Activated naive CD4-positive, alpha-beta T cell (primary cell): ENCODE results near the gene MGAT5.
"Not testable (repeated sequence)": the region's sequence is repeated elsewhere in the genome, so short reads cannot be mapped to it uniquely, and the experiment has no call there.

Experiments
- DNase-seq, 4 experiments: peaks; one replicate each; lab custom pipeline; 2025; lab: John Stamatoyannopoulos, UW

MGAT5 gene

DNA sequence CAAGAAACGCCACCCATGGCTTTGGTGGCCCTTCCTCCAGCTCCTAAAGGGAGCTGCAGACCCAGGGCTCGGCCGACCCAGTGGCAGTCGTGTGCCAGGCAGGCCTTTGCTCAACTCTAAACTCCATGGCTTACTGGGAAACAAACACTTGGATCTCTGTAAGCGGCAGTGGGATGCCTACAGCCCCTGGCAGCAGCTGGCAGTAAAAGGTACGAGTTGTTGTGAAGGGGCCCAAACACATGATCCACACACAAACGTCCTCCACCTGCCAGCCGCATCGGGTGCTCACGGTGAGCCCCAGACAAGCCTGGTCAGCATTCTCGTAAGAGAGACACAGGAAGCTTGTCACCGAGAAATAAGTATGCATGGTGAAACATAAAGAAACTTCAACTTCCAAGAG lies 214.9 kb downstream of the MGAT5 start:
- no peak for DNase-seq

DNA sequence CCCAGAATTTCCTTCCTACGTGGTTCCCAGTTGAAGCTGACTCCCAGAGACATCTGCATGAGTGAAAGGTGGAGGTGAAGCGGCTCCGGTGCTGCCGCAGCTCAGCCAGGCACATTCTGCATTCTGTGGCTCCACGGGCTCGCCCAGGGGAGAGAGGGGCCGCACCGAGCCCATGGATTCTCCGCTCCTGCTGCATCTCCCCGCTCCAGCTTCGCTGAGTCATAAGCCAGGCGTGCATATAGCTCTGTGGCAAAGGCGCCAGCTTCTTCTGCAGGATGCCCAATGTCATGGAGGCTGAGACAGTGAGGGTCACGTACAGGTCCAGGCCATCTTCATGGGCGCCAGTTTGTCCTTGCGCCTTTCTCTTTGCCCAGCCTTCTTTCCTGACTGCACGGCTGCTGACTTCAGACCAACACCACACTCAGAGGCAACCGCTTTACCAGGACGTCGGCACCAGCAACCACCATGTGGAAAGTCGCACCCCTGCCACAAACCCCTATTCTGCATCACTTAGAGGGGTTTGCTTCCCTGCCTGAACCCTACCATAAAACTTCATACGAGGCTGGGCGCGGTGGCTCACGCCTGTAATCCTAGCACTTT lies 215.7 kb downstream of the MGAT5 start:
- no peak for DNase-seq

DNA sequence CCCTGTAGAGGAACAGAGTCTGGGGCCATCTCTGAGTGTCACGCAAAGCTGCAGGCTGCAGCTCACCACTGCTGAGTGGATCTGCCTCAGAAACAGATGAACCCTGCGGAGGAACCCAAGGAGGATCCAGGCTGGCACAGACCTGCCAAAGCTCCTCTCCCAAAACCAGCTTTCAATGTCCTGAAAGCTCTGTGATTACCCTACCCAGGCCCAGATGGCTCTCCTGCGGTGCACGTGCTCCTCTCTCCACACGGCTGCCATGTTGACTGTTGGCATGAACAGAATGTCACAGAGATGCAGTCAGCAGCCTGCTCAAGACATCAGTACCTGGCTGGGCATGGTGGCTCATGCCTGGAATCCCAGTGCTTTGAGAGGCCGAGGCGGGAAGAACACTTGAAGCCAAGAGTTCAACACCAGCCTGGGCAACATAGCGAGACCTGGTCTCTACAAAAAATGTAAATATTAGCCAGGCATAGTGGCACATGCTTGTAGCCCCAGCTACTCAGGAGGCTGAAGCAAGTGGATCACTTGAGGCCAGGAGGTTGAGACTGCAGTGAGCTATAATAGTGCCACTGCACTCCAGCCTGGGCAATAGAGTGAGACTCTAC lies 216.8 kb downstream of the MGAT5 start:
- no peak for DNase-seq

DNA sequence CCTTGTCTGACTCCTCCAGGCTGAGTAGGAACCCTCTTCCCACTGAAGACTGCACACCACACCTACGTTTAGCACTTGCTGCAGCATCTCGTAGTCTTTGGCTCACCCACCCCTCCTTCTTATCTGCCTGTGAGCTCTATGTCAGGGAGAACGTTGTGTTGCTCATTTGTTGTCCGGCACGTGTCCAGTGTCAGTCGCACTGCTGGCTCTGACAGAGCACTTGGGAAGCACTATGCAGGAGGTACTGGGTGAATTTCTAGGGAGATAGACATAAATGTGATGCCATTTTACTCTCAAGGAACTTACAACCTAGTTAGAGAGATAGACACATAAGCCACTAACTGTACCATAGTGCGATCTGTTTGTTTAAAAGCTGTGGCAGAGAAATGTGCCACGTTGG lies 223.1 kb downstream of the MGAT5 start:
- not testable (repeated sequence) for DNase-seq

DNA sequence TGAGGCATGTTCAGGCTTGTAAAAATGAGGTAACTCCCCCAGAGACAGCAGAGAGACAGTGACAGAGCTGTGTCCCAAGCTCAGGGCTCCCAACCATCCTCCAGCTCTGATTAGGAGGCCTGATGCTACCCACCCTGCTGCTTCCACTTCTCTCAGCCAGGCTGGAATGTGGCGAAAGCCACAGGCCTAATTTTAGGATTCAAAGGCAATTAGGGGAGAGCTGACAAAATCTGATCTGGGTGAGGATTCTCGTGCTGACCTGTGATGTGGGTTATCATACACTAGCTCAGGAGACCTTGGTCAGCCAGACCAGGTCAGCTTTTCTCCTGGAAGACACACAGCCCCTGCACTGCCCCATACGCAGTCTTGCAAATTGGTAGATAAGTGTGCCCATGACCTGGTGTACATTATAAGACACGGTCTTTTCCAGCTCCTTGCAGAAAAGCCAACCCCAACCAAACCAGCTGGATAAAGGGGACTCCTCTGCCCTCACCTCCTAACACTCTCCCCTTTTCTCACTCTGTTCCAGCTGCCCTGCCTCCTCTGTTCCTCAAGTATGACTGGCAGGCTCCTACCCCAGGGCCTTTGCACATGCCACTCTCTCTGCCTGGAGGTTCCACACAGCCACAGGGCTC lies 225.9 kb downstream of the MGAT5 start:
- no peak for DNase-seq

DNA sequence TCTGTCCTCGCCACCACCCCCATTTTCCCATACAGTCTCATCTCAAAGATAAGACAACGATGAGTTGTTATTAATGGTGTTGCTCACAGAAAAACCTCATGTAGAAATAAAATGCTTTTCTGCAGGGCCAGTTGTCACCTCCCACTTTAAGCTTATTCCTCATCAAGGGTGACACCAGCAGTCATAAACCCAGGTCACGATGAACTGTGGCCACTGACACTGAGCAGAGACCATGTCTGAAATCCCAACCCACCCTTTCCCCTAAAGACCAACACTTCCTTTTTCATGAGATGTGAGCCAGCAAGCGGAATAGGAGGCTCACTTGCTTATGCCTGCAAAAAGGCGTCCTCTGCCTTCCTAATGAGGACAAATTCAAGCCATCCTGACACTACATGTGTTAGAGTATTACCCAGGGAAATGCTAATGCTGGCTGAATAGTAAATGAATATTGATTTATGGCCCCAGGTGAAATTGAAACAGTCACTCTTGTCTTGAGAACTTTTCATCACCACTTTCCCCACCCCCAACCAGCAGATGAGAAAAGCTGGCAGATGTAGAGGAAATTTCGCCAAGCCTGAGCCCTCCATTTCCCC lies 228.4 kb downstream of the MGAT5 start:
- DNase-seq, result no peak

DNA sequence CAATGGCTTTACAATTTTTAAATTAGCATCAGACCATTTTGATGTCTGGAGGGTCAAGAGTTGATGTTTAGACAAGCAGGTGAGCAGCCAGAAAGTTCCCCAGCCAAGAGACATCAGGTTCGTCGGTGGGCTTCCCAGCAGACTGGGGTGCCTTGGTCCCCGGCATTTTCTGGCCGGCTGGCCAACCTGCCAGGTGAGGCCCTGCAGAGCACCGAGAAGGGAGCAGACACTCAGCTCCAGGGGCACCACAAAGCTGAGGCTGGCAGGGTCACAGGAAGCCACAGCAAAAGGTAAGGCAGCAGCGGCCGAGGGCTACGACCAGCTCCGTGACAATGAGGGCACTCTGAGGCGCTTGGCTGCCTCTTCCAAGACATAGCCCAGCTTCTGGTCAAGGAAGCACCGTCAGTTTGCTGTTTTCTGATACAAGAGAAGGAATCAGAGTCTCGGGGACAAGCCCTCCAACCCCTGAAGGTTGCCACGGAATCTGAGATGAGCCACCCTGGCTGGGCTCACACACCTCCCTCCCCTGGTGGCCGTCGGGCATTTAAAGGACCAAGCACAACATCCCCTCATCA lies 229.0 kb downstream of the MGAT5 start:
- DNase-seq, result no peak

DNA sequence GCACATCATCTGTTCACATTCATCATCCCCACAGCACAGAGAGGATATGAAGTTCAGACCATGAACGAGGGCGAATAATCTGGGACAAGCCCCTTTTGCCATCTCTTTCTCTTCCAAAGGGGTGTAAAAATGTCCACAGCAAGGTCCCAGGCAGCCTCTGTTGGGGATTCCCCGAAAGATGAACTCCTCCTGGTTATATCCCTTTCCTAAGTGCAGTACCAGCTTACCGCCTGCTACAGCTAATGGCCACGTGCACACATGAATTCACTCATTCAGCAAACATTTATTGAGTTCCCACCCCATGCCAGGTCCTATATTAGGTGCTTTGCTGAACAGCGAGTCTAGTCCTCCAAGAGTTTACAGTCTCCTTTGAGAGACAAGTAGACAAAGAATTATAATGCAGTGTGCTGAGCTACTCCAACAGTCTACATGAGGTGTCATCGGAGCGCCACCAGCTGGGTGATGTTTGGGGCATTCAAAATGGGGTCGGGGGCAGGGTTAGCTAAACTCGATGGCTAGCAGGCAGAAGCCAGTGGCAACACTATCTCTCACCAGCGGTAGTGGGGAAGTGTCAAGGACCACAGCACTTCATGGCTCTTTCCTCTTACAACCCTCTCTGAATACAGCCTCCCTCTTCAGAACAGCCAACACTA lies 236.0 kb downstream of the MGAT5 start:
- DNase-seq, result no peak

DNA sequence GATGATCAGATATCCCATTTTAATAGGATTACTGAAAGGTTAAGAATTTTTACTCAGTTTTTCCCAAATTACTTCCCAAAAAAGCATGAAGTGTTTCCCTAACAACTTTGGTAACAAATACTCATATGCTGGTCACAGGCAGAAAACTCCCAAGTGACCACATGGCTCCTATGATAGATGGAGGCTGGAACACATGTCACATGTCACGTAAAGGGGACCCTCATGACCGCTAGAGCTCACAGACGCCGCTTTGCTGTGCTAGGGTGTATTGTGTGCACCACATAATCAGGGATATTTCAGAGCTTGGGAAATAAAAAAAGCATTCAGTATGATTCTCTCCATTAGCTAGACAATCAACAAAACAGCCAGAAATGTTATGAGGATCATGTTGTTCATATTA lies 236.7 kb downstream of the MGAT5 start:
- DNase-seq, result no peak

DNA sequence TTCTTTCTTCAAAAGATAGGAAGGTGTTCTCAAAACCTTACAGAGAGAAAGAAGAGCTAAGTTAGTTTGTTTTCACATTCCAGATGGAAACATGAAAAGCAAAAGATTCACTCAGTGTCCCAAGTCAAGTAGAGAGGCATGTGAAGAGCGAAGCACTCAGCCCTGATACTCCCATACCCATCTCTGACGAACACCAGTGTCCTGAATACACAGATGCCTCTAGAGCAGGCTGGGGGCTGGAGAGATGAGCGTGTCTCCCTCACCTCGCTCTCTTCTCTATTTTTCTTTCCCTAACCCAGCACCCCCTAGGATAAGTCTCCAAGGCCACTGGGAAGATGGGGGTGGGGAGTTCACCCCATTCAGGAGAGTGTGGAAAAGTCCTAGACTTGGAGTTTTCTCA lies 237.2 kb downstream of the MGAT5 start:
- no peak for DNase-seq

DNA sequence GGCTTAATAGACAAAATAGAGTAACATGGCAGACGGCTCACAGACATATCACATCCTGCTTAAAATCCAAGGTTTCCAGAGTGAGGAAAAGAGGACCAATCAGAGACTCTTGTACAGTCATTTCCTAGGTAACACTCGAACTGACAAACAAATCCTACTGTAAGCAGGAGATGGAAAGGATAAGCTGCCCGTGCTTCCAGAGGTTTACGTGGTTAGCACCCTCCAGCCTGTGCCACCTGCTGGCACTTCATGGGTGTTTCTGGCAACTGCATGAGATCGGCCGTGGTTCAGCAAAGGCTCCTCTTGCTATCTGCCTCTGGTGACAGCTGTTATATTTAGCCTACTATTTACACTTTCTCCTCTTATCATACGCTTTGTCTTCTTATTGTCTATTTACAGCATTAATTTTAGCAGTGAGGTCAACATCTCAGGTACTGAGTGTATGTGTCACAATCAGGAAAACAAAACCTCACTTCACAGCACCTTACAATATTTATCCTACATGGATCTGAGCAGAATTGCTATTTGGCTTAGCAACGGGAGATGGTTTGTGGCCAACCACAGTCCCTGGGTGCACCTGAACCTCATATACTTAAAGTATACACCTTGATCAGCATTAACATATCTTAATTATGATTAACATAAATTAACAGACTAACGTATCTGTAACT lies 238.0 kb downstream of the MGAT5 start:
- no peak for DNase-seq

DNA sequence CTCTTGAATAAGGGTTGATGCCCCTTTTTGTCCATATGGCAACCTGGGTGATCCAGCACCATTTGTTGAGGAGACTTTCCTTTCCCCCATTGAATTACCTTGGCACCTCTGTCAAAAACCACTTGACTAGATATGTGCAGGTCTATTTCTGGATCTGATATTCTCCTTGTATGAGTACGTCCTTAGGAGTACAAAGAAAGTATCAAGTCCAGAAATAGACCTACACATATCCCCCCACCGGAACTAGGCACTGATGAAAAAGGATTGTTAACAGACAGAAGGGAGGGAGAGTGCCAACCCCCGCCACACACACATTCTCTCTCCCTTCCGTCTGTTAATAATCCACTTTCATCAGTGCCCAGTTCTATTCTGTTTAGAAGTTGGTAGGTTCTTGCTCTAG lies 239.9 kb downstream of the MGAT5 start:
- no peak for DNase-seq

DNA sequence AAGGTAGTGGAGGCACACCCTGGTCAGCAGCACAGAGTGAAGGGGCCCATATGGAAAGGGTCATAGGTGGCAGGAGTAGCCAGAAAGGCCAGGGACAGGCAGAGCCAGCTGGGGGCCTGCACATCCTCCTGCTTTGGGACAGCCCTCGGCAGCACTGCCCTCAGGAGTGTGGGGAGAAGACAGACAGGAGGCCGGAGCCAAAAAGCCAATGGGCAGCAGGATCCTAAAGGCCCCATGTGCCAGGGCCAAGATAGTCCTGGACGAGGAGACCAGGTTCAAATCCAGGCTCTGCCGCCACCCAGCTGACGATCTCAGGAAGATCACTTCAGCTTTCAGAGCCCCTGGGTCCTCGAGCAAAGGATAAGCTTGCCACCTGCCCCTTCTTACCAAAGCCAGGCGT lies 244.8 kb downstream of the MGAT5 start:
- no peak for DNase-seq

DNA sequence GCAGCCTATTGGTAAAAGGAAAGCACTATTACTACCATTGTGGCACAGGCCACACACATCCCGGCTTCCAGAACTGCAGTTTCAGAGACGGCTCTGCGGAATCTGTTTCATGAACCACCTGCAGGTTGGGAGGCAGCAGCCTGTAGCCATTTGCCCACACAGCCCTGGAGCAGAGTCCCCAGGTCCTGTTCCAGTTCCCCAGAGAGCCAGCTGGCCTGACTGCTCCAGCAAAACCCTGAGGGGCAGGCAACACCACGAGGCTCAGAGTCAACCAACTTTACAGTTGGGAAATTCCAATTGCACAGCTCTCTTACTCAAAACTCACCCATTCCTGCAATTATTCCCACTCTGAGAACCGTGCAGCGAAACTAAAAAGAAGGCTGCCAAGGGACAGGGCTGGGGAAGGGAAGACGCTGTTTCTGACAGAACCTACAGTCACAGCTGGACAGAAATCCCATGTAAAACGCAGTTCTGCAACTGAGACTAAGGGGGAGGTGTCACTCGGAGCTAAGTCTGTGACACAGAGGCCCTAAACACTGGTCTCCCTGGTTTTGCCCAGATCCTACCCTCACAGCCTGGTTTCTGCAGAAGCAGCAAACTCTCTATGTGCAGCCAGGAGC lies 245.5 kb downstream of the MGAT5 start:
- DNase-seq, result no peak

DNA sequence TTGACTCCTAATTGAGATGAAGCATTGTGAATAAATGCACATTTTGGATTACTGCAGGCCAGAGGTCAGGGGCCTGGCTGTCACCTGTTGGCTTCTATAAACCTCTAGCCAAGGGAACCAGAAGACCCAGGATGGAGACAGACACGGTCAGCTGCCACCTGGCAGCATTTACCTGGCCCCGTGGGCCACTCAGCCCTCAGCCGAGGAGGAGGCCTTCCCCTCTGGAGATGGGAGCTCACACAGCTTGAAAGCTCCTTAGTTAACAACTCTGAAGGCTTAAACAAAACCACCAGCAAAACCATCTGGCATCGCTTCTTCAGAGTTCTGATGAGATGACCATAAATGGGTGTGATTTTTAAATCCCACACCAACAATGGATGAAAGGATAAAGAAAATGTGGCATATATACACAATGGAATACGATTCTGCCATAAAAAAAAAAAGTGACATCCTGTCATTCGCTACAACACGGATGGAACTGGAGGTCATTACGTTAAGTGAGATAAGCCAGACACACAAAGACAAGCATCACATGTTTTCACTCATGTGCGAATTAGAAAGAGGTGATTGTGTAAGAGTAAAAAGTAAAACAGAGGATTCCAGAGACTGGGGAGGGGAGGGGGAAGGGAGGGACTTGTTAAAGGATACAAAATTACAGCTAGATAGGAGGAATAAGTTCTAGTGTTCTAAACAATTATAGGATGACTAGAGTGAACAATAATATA lies 246.5 kb downstream of the MGAT5 start:
- DNase-seq, result no peak

DNA sequence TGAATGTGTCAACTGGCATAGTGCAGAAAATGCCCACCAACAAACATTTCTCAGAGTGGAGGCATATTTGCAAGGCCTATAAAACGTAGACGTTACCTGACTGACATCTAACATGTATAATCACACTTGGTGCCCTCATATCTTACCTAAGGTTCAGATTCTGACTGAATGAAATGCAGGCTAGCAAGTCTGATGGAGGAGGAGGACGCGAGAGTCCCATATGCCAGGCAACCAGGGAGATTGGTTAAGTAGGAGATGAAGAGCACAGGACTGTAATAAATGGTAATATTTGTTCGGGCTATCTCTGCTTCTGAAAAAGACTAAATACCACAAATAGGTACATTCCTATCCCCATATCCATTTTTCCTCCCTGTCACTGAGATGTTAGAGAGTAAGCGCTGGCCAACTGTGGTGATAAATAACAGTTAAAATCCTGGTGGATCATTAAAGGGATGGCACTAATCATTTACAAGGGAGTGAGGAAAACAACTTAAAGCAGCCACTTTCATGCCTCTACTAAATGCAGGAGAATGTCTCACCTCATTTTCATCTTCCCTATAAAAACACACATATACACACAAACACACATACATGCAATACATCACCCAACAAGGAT lies 247.7 kb downstream of the MGAT5 start:
- DNase-seq, result no peak

DNA sequence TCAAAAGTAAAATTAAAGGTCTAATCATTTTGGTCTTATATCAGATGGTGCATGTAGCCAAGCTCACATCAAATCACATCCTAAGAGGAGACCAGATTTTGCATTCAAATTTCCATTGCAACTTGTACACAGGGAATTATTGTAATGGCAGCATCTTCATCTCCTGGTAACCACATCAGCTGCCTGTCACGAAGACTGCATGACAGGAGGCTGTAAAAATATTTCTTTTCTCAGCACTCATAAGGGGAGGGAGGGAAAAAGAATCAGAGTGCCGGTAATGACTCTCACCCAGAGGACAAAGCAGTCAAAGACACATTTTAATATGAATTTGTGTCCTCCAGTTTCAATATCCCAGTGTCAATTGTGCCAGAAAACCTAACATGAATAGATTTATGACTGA lies 248.2 kb downstream of the MGAT5 start:
- no peak for DNase-seq
